Subcutaneous adipose tissue (tissue), 4 donors: Measurements from ENCODE around the gene DAZAP1. TPM values are rescaled to one million over a fixed set of nuclear protein-coding genes. Genes with fewer than 3 reads are reported as not detected.

ENCODE experiments used
- CTCF ChIP-seq: fragments of 450-650 bp; IDR thresholded peaks from one replicate; pipeline ENCODE4 v1.5.1; 2016; ENCODE audit warnings: low read depth, mild to moderate bottlenecking, control low read depth, antibody characterized with exemption, moderate library complexity
- total RNA-seq, 4 donors: library from RNA; depleted of rRNA; stranded (reverse); fragments of >200 nt; gene quantifications; one replicate each; pipeline ENCODE4 v1.1.0, GENCODE V29; 2016

The DAZAP1 gene
- total RNA-seq, 4 donors from 2014 or later: 25.8 to 46.7 (median 33.6) TPM

GRCh38 chr19:1392407-1392806 is 15.0 kb upstream of the DAZAP1 start:
- no peak for TF ChIP-seq CTCF

- TF ChIP-seq CTCF: no peak
Measured at GRCh38 chr19:1392939-1393530, 14.4 kb upstream of the DAZAP1 start.

DNA sequence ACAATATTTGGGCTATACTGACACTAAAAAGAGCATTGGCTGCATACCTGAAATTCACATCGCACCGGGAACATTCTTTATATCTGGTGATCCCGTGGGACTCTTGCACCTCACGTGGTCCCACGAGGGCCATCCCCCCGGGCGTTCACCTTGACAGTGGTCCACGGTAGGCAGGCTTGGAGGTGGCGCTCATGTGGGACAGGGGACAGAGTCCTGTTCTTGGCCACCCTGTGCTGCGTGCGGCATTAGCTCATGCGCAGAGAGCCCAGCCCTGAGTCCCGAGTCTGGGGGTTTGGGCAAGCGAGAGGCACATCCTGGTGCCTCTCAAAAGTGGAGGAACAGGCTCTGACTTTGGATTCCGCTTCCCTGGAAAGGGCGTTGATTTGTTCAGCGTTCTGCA is 13.5 kb upstream of the DAZAP1 start:
- no peak for TF ChIP-seq CTCF

DNA sequence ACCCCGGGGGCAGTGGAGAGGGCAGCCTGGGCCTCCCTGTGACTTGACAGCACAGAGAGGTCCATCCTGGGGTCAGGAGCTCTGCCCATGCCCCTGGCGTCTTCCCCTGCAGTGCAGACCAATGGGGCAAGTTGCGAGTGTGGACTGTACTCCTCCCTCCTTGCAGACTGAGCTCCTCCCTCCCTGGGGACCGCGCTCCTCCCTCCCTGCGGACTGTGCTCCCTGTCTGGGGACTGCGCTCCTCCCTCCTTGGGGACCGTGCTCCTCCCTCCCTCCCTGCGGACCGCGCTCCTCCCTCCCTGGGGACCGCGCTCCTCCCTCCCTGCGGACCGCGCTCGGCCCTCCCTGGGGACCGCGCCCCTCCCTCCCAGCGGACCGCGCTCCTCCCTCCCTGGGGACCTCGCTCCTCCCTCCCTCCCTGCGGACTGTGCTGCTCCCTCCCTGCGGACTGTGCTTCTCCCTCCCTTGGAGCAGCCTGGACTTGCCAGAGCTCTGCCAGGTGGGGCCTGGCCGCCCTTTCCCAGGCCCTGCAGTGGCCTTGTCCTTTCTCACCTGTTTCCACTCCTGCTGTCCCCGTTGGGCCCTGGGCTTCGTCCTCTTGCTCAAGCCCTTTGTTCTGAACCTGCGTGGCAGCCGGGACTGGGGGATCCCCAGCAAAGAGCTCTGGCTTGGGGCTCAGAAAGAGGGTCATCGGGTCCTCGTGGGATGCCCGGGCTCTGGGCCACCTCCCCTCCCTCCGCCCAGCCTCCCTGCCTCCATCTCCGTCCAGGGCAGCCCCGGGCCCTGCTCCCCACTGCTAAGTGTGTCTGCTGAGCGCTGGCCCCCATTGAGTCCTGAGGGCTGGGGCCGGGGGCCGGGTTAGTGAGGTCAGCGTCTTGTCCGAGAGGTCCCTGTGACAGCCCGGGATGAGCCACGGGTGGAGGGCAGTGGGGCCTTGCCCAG is 12.9 kb upstream of the DAZAP1 start:
- no peak for TF ChIP-seq CTCF

DNA sequence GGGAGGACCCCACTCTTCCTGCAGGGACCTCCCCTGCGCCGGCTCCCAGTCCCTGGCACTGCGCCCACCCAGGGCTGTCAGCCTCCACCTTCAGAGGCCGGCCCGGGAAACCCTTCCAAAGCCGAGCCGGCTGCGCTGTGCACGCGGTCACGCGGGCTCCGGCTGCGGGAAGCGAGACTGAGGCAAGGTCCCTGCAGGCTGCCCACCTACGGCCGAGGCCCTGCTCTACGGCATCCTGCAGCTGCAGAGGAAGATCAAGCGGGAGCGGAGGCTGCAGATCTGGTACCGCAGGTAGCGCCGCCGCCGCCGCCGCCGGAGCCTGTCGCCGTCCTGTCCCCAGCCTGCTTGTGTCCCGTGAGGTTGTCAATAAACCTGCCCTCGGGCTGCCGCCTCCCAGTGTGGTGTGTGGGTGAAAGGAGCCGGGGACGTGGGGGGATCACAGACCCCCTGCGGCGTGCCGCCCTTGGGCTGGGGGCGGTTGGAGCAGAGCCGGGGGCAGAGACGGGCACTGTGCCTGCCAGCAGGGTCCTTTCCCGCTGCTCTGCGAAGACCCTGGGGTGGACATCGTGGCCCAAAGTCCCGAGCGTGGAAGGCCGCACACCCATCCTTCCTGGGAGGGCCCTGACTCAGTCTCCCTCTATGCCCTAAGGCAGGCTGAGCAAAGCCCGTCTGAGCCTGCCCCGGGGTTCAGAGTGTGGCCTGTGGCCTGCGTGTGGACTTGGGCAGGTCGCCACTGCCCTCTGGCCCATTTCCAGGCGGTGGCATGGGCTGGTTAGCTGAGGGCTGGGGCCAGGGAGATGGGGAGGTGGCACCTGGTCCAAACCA is 12.0 kb upstream of the DAZAP1 start:
- TF ChIP-seq CTCF: no peak

DNA sequence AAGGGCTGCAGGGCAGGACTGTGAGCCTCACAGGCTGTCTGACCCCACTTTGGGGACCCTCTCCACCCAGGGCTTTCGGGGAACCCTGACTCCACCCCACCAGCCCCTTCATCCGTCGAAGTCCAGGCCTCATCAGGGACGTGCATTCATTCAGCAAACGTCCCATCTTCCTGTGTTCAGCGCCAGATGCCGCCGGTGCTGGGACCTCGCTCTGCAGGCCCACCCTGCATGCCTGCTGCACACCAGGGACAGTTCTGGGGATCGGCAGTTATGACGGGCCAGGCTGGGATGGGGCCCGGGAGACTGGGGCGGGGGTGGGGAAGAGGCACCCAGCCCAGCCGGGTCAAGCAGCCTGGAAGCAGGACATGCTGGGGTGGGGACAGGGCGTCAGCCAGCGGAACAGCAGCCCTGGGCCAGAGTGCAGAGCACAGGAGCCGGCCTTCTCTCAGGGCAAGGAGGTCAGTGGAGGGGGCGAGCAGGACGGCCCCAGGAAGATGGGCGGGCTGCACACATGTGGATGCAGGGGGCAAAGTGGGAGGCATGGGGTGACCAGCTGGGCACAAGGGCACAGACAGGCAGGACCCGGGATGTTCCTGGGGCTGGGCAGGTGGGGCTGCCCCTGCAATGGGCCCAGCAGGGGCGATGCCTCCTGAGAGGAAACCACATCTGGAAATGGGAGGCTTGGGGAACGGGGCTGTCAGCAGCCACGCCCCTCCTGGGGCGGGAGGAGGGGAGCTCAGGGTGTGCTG is 11.2 kb upstream of the DAZAP1 start:
- no peak for TF ChIP-seq CTCF
